ENCODE measurements around the gene MTX3. TPM values are rescaled to one million over a fixed set of nuclear protein-coding genes. Genes with fewer than 3 reads are reported as not detected.

Gene MTX3
- total and polyA plus RNA-seq, 10 of the 15 experiments (the other 5 are each of a cell fraction or from before 2014, with no cell fraction given), result 1.8 to 18.9 (median 9.3) TPM

- TF ChIP-seq RAD21 (IDR thresholded peaks at IDR 0.05; ENCODE audit: insufficient read depth, low read depth, low read length), result no peak
- TF ChIP-seq BCL3 (IDR thresholded peaks at IDR 0.05; ENCODE audit: borderline replicate concordance, insufficient read depth, low read depth, low read length, poor library complexity, severe bottlenecking), result no peak
- TF ChIP-seq EED (IDR thresholded peaks at IDR 0.05; ENCODE audit: low read depth), result no peak
- no peak for TF ChIP-seq E2F4 (IDR thresholded peaks at IDR 0.05; ENCODE audit: low read depth, low read length)
- no peak for TF ChIP-seq HDAC6 (IDR thresholded peaks at IDR 0.05; ENCODE audit: unreplicated experiment)
- TF ChIP-seq TCF12 (IDR thresholded peaks at IDR 0.05; ENCODE audit: low read depth, low read length), result no peak
- no peak for TF ChIP-seq BACH1 (IDR thresholded peaks at IDR 0.05; ENCODE audit: borderline replicate concordance)
- TF ChIP-seq, protein P1, sequence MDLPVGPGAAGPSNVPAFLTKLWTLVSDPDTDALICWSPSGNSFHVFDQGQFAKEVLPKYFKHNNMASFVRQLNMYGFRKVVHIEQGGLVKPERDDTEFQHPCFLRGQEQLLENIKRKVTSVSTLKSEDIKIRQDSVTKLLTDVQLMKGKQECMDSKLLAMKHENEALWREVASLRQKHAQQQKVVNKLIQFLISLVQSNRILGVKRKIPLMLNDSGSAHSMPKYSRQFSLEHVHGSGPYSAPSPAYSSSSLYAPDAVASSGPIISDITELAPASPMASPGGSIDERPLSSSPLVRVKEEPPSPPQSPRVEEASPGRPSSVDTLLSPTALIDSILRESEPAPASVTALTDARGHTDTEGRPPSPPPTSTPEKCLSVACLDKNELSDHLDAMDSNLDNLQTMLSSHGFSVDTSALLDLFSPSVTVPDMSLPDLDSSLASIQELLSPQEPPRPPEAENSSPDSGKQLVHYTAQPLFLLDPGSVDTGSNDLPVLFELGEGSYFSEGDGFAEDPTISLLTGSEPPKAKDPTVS (IDR thresholded peaks at IDR 0.05; ENCODE audit: low read depth, low read length), result no peak
- peak in 1 of 2 experiments; percentile 26; a peak in 1 of 4 replicates for TF ChIP-seq ETV6 (conservative IDR thresholded peaks at IDR 0.05 in 1 of 2, IDR thresholded peaks at IDR 0.05 in 1 of 2; ENCODE audit: borderline replicate concordance in 1 of 2, low read depth in 1 of 2)
These were observed at the start of gene MTX3 (continued) for GRCh38 chr5:79990598-79991507.

All from GM12878 (cell line).